NCI-H1092 (cell line): ENCODE measurements around the gene MRPL54.

Experiments
- DNase-seq: peaks from one replicate; lab custom pipeline; 2025; lab: John Stamatoyannopoulos, UW

MRPL54 gene

DNA sequence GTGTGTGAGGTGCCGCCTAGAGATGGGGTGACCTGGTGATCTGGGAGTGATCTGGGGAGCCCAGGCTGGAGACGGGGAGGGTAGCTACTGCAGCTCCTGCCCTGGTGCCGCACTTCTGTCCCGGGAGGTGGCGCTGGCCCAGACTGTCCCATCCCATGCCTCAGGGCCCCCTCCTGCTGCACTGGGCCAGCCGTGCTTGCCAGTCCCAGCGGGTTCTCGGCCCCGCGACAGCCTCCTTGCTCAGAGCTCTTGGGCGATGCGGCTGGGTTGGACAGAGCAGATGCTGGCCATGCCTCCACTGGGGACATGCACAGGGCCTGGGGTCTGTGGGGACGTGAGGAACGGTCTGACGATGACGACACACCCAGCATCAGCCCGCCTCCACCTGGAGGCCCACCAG is 7.0 kb downstream of the MRPL54 start:
- no peak for DNase-seq

DNA sequence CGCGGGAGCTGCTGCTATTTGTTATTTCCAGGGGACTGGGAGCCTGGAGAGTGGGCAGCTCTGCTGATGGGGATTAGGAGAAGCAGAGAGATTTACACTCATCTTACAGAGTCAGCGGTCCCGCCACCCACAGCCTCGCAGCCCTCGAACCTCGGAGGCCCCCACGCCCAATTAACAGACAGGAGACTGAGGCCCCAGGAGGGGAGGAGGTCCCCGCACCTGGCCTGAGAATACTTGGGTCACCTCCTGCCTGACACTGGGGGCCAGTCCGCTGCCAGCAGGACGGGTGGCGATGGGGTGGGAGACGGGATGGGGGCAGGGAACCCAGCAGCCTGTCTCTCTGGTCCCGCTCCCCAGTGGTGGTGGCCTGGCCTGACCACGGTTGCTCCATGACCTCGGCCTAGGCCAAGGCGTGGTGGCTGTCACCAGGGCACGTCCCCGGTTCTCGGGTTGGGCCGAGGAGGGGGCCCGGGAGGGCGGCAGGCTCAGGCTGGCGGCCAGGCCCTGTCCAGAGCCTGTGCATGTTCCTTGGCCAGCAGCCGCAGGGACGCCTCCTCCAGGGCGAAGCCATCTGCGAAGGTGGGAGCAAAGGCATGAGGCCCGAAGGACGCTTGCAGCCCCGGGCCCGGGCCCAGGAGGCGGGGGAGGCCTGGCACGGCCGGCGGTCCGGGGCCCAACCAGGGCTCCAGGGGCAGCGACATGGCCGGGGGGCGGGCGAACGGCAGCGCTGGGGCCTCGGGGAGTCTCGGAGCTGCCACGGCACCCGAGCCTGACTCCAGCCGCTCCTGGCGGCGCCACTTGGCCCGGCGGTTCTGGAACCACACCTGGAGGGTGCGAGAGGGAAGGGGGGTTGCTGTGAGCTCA is 7.9 kb downstream of the MRPL54 start:
- no peak for DNase-seq

DNA sequence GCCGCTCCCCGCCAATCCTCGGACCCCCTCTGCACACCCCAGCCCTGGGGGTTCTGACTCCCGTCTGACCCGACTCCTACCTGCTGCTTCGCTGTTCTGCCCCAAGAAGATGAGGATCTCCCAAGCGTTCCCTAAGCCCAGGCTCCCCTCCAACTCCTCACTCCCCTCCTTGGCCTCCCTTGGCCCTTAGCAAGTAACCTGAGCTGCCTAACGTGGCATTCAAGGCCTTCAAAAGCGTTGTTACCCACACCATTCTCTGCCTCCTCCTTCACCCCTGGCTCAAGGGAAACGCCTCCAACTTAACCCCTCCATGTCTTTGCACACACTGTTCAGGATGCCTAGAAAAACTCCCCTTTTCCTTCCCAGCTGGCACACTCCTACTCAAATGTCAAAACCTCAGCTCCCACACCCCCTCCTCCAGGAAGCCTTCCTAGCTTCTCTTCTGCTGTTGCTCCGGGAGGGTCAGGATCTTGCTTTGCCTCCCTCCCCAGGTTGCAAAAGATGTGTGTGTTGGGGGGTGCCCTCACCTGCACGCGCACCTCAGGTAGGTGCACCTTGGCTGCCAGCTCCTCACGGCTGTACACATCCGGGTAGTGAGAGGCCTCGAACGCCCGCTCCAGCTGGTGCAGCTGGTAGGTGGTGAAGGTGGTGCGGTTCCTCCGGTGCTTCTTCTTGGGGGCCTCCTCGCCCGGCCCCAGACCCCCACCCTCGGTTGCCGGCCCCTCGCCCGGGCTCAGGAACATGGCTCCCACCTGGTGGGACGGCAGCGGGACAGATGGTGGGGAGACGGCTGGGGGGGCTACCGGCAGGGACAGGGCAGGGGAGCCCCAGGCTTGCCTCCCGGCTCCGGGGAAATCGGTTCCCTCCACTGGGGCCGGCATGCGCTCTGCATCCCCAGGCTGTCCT is 8.8 kb downstream of the MRPL54 start:
- DNase-seq: no peak

DNA sequence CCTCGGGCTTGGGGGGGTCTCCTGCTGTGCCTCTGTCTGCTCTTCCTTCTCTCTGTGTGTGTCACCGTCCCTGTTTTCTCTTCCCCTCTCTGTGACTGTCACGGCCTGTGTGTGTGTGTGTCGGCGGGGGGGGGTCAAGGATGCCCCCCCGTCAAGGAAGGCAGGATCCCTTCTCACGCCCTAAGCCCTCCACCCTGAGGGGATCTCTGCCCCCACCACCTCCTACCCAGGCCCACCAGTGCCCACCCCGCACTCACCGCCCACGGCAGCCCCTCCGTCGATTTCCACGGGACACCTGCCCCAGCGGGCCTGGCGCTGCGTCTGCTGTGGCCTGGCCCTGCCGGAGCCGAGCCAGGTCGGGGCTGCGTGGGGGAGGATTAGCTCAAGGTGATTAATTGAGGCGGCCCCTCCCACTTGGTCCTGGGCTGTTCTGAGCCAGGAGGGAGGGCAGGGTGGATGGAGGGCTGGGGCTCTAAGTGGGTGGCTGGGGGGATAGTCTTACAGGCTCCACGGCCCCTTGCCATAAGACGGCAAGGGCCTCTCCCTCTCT is 9.5 kb downstream of the MRPL54 start, which contains the start of gene RAX2:
Gene RAX2, minus strand, starts transcription at position 323 of the 550 bp plus-strand sequence. CDS start 486 bp downstream, outside the sequence.
- no peak for DNase-seq

DNA sequence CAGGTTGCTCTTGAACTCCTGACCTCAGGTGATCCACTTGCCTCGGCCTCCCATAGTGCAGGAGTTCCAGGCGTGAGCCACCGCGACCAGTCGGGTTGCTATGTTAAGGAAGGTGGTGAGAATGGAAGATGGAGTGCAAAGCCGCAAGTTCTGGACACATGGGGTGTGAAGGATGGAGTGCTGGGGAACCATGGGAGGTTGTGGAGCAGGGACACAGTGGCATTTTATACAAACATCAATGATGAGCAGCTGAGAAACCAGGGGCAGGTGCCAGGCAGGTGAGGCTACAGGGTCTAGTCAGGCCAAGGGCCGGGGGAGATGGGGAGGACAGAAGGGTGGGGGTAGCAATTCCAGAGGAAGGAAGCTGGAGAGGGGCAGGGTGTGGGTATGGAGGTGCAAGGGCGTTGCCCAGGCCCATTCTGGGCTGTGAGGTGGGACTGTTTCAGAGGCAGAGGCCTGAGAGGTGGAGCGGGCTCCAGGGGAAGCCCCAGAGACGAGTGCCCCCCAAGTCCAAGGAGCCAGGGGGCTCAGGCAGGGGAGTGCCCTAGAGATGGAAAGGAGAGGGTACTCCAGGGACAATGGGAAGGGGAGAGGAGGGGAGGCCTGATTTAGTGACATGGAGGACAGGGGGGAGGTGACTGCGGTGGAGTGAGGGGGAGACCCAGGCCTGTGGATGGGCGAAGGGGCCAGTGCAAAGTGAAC is 11.5 kb downstream of the MRPL54 start:
- no peak for DNase-seq

DNA sequence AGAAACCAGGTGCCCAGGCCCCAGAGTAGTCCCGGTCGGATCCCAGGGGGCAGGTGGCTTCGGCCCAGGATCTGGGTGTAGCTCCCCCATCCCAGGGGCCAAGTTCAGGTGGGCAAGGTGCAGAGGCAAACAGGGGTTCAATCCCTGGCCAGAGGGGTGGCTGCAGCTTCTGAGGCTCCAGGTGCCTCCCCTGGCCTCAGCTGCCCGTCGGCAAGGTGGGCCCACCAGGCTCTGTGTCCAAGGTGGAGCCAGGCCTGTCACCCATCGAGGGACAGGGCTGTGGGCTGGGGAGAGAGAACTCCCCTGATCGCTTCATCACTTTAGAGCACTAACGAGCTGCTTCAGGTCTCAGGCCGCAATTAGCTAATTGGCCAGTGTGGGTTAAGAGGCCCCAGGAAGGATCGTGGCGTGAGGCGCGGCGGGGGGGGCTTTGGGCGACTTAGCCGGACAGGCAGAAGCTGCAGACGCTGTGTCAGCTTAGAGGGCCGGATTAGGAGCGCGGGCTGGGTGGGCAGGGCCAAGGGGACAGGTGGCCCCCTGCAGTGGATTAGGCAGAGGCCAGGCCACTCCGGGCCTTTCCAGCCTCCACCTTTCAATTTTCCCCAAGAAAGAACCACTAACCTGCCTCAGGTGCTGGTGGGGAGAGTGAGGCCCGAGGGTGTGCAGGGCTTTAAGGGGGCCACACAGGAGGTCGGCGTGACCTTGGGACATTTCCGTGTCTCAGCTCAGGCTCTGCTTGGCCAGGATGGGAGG is 12.3 kb downstream of the MRPL54 start:
- DNase-seq: no peak

DNA sequence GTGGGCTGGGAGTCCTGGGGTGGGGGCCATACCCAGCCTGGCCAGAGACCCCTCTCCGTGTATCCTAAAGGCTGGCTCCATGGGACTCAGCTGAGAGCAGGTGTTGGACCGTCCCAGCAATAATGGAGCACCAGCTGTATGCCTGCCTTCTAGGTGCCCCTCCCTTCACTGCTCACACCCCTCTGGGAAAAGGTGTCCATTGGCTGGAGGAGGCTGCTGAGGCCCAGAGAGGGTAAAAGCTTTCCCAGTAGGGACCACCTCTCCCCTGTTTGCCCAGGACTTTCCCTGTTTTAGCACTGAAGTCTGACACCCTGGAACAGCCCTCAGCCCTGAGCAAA is 12.9 kb downstream of the MRPL54 start:
- DNase-seq: no peak

DNA sequence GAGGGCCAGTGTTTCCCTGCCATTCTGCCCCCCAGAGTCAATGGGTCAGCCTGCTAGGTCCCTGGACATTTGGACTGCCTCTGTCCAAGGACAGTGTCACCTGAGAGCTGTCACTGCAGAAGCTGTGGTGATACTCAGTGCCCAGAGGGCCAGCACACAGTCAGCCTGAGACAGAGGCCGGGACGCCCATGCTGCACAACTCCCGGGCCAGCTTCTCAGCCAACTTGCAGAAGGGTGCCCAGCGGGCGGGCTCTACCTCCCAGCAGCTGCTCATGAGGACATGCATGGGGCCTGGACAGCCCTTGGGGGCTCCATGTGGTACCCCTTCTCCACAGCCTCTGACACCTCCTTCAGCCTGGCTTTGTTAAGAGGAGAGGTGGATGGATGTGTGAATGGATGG is 13.3 kb downstream of the MRPL54 start:
- no peak for DNase-seq

DNA sequence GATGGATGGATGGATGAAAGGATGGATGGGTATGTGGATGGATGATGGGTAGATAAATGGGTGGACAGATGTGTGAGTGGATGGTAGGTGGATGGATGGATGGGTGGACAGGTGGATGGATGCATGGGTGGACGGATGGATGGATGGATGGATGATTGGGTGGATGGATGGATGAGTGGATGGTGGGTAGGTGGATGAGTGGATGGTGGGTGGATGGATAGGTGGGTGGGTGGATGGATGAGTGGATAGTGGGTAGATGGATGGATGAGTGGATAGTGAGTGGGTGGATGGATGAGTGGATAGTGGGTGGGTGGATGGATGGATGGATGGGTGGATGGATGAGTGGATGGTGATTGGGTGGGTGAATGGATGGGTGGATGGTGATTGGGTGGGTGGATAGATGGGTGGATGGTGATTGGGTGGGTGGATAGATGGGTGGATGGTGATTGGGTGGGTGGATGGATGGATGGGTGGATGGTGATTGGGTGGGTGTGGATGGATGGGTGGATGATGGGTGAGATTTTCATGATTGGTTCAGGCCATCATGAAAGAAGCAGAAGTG is 14.1 kb downstream of the MRPL54 start:
- no peak for DNase-seq

DNA sequence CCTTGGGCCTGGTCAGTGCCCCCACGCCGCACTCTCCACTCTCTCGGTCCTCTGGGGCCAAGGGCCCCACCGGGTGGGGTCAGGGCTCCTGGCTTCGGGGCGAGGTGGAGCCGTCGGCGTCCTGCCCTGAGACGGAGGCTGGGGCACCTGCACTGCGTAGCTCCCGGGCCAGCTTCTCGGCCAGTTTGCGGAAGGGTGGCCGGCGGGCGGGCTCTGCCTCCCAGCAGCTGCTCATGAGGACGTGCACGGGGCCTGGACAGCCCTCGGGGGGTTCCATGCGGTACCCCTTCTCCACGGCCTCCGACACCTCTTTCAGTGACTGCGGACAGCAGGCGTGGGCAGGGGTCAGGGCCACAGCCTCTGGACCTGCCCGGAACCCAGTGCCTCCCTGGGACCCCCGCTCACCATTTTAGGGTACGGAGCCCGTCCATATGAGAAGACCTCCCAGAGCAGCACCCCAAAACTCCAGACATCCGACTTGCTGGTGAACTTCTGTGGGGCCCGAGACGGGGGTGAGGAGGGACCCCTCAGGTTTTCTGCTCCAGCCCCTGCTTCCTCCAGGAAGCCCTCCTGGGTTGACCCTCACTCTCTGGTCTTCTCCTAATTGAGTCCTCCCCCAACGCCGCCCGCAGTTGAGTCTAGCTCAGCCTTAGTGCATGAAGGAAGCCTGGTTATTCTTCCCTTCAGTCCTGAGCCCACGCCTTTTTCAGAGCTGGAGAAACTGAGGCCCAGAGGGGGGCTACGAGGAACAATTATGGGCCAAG is 15.8 kb downstream of the MRPL54 start:
- no peak for DNase-seq

DNA sequence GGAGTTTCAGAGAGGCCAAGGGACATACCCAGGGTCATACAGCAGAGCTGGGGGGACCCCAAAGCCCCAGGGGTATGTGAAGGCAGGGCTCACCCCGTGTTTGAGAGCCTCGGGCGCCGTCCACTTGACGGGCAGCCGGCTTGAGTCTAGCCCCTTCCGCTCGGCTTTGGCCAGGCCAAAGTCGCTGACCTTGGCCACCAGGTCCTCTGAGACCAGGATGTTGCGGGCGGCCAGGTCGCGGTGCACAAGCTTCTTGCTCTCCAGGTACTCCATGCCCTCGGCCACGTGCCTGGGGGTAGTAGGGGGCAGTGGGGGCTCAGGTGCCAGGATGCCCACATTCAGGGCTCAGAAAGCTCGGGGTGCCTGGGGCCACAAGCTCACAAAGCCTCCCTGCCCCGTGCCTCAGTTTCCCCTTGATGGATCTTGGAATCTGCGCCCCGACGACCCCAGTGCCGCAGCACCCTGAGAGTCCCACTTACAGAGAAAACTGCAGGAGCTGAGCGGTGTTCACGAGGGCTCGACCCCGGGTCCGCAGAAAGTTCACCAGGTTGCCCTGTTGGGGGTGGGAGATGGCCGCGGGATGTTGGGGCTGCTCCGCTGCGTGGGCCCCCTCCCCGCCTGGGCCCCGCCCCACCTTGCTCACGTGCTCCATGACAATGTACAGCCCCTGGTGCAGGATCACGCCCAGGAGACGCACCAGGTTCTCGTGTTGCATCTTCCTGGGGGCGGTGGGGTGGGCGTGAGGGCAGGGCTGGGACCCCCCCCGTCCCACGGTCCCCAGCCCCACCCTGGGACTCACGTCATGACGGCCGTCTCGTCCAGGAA is 16.6 kb downstream of the MRPL54 start:
- DNase-seq: no peak

DNA sequence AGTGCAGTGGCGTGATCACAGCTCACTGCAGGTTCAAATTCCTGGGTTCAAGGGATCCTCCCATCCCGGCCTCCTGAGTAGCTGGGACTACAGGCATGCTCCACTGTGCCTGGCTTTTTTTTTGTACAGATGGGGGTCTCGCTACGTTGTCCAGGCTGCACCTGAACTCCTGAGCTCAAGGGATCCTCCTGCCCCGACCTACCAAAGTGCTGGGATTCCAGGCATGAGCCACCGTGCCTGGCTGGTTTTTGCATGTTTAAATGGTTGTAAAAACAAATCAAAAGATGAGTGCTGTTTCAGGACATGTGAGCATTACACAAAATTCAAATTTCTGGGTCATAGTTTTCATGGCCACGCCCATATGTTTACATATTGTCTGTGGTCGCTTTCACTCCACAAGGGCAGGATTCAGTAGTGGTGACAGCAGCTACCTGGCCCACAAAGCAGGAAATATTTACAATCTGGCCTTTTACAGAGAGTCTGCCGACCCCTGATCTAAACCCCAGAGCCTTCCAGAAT is 18.4 kb downstream of the MRPL54 start:
- DNase-seq: no peak

DNA sequence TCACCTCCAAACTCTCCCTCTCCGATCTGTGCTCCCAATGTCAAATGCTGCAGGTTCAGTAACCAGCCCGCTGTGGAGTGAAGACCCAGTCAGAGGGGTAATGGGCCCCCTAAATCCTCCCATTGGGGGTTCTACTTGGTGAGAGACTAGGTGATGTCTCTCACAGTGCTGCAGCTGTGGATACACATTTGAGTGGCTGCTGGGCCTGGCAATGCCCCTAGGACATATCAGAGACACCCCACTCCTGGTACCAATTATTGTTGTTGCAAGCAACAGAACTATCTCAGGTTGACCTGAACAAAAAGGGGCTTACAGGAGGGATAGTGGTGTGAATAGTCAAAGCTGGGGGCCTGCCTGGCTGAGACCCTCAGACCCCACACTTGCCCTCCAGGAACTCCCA is 19.1 kb downstream of the MRPL54 start:
- no peak for DNase-seq

DNA sequence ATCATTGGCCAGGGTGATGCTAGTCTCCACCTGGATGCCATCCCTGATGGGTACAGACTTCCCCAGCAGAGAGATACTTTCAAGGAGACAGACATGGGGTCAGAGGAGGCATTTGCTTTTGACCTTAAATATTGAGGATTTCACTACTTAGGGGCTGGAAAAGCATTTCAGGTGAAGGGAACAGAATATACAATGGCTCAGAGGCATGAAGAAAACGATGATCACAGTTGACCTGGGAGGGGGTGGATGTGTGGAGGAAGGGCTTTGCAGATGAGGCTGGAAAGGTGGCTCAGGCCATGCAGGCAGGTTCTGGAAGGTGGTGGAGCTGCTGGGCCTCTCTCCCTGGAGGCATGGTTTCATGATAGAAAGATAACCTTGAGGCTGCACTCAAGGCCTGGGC is 19.8 kb downstream of the MRPL54 start:
- DNase-seq: no peak

DNA sequence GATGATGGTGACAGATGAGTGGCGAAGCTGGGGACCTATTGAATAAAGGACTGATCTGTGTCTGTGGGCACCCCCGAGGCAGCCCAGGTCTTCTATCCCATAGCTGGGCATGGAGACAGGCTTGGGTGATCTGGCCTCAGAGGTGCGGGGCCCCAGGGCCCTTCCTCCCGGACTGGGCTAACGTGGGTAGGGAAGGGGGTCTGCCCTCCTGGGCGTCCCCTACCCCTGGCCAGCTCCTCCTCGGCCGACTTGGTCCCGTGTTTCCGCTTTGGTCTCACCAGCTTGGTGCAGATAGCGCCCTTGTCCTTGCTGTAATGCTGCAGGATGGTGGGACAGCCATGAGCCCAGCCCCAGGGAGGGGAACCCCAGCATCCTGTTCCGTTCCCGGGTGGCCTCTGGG is 20.4 kb downstream of the MRPL54 start:
- no peak for DNase-seq

DNA sequence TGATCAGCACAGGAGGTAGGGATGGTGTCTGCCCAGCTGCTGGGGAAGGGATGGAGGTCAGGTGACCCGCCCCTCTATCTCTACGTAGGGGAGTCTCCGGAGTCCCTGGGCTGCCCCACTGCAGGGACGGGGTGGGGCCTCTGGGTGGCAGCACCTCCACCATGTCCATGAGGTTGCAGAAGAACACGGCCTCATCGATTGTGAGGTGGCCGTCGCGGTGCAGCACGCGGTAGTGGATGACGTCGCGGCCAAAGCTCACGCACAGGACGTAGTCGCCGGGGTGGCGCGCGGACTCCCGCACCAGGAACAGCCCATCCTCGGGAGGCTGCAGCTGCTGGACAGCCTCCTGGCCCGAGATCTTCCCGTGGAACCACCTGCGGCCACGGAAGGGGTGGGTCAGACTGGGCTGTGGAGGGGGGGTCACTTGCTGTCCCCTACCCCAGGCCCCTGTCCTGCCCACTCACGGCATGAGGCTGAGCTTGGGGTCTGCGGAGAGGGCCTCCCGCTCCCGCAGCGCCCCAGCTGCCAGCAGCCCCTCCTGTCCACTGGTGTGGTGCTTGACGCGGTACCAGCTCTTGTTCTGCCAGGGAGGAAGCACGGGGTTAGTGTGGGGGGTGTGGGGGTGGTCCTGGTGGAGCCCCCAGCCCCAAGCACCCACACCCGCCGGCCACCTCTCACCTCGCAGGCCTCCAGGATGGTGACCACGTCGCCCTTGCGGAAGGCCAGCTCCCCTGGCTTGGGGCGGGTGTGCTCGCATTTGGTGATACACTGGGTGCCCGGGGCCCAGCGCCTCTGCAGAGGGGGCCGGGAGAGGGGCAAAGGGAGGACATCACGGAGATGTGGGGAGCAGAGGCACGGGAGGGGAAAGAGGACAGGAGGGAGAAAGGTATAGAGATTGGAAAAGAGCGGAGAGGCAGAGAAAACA is 21.4 kb downstream of the MRPL54 start:
- no peak for DNase-seq

DNA sequence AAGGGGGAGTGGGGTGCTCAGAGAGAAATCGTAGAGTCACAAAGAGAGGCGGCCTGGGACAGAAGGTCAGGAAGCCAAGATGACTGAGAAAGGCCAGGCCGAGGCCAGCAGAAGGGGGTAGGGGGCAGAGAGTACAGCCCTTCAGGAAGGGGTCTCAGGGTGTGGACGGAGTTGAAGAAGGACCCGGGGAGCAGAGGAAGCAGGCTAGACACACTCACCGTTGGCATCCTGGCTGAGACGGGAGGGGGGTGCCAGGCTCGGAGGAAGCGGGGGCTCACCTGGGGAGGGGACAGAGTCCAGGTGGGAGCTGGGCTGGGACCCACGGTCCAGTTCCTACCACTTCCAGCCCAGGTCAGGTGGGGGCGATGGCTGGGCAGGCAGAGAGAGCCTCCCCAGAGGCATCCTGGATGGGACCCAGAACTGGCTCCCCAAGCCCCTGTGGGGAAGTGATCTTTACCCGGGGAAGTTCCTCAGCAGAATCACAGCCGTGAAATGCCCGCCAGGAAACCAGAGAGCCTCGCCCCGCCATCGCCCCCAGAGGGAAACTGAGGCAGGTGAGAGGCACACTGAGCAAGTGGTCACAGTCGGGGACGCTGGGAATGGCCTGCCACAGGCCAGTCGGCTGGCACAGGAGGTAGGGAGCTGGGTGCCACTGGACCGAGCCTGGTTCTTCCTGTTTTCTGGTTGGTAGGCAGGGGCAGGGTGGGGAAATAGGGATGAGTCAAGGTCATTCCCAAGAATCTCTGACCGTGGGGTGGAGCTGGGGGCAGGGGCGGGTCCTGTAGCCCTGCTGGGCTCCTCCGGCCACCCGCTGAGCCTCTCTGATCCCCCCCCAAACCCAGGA is 22.3 kb downstream of the MRPL54 start:
- no peak for DNase-seq
